Measurements from ENCODE around the gene P4HTM. TPM values are rescaled to one million over a fixed set of nuclear protein-coding genes. Genes with fewer than 3 reads are reported as not detected.

Gene P4HTM
- 10 to 100 TPM; 40.7 to 46.8 TPM for total RNA-seq

GRCh38 chr3:48989796-48990635 is at the start of gene P4HTM:
TSS of gene P4HTM (plus strand) at chr3:48990241. CDS start at chr3:48990257, 16 bp downstream.

DNA sequence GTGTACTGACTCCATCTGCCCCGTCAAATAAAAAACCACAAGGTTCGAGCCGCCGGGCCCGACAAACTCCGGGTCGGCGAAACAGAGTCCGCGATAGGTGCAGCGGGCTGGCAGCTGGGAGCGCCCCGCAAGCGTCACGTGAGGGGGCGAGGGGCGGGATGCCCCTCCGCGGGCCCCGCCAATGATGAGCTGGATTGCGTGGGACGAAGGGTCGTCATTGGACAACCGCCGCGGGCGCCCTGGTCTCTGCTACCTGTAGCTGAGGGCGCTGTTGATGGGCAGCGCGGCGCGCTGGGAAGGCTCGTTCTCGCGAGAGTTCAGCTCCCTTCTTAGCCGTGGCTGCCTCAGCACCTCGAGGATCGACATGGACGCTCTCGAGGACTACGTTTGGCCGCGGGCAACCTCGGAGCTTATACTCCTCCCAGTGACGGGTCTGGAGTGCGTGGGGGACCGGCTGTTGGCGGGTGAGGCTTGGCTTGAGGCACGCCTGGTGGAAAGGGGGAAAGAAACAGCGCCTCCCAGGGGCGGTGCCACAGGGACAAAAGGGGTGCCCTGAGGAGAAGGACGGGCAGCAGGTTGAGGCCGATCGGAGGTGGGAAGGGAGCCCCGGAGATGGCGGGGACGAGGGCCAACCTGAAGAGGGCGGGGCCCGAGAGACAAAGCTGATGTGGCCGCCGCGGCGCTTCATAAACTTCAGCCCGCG is 17.2 kb downstream of the P4HTM start, which contains the start of gene WDR6:
TSS of gene WDR6 (plus strand) at position 324 of the 703 bp plus-strand sequence. CDS start at position 365, 41 bp downstream.

DNA sequence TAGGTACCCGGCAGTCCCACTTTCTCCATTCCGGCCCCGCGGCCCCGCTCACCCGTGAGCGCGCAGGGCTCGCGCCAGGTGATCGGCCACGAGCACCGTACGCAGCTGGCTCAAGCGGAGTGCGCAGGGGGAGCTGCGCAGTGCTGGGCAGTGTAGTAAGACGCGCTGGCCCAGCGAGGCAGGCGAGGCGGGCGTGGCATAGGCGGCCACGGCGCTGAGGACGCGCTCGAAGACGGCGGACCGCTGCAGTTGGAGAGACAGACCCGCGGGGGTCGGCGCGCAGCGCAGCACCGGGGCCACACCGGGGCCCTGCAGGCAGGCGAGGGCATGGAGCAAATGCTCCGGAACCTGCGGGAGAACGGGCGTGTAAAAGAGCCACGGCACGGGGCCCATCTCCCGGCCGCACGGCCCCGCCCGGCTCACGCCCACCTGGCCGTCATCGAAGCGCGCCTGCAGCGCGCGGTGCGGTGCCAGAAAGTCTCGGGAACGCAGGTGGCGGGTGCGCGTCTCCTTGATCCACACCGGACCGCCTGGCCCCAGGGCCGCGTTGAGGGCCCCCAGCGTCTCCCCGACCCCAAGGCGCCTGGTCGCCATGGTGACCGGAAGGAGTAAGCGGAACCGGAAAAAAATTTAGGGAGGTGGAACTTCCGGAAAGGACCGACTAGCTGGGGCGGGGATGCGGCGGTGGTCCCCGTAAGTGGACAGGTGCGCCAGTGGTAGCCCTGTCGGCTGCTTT is 28.1 kb downstream of the P4HTM start, which contains the start of gene DALRD3:
TSS of gene DALRD3 (minus strand) at position 610 of the 736 bp plus-strand sequence. CDS start at position 594, 16 bp downstream.

DNA sequence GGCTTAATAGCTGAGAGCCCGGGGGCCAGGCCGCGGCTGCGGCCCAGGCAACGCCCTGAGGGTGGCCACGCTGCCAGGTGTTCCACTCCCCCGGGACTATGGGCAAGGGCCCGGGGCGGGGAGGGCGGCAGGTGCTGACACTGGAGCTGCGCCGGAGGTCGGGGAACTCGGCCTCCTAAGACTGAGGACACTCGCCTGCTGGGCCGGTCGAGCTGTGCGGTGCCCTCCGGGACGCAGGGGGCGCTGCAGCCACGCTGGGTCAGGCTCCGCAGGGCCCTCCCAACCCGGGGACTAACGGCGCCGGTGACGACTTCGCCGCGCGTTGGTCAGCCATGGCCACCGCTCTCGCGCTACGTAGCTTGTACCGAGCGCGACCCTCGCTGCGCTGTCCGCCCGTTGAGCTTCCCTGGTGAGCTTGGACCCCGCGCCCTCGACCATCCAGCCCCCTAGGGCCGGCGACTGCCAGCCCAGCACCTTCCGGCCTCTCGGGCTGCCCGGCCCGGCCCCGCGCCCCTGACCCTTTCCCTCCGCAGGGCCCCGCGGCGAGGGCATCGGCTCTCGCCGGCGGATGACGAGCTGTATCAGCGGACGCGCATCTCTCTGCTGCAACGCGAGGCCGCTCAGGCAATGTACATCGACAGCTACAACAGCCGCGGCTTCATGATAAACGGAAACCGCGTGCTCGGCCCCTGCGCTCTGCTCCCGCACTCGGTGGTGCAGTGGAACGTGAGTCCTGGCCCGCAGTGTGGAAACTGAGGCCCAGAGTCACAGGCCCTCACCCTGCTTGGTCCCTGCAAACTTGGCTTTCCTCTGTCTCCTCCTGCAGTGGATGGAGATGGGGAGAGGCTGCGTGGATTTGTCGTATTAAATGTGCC is 32.0 kb downstream of the P4HTM start, which contains the start of gene NDUFAF3:
TSS of gene NDUFAF3 (plus strand) at position 309 of the 875 bp plus-strand sequence. CDS start at position 333, 24 bp downstream.

DNA sequence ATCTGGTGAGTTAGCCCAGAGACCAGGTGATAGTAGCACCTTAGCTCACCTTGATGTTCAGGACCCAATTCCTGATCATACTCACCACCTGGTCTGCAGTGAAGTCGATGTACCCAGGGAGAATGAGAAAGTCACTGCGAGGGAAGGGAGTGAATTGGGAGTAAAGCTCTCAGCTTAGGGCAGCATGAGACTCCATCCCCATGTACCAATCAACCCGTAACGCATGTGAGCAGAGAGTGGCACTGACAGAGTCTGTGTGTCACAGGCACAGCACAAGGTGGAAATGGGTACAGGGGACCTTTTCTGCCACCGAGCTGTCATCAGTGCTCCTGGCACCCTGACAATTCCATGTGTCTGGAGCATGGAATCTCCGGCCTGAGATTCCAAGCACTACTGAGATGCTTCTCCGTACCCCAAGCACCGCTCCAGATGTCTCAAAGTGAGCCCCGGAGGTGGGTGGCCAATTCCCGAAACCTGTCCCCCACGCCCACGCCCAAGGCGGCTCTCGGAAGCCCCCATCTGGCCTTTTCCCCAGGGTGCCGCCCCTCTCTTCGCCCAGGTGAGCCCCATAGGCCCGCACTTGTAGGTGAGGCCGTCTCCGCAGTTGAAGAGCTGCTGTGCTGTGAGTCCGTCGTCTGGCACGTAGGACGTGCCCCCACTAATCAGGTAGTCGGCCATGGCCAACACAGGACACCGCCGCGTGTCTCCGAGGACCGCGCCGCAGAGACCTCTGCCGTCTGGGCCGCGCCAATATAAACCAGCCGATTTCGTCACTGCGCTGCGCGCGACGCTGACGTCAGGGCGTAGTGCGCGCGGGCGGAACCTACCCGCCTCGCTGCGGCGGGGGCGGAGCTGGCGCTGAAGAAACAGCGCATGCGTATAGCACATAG is 38.9 kb downstream of the P4HTM start, which contains the start of gene IMPDH2:
TSS of gene IMPDH2 (minus strand) at position 726 of the 890 bp plus-strand sequence. CDS start at position 678, 48 bp downstream.

Small RNA genes lying within 50 kb of the gene (microRNA-seq; reads per million reads assigned to microRNA genes)
- gene MIR191 (ENCODE audit: borderline microRNAs expressed, borderline replicate concordance): 8,359 reads per million, percentile 98 among the genes with 10 or more reads in this experiment
- gene MIR425 (ENCODE audit: borderline microRNAs expressed, borderline replicate concordance): 1,779 reads per million, percentile 91 among the genes with 10 or more reads in this experiment

Other genes starting within 250 kb of the P4HTM start
- gene PRKAR2A, start 142.4 kb upstream of the P4HTM start, total RNA-seq: 10 to 100 TPM; 30.6 to 32.6 TPM
- 10 to 100 TPM; 30.1 to 32.2 TPM for gene SLC25A20, start 91.4 kb upstream of the P4HTM start, total RNA-seq
- 100 to 1,000 TPM in 1 of 2 experiments, 10 to 100 TPM in 1; 91.5 to 104 TPM for gene ARIH2, start 71.4 kb upstream of the P4HTM start, total RNA-seq
- 100 to 1,000 TPM; 162 to 172 TPM for gene WDR6, start 17.1 kb downstream of the P4HTM start, total RNA-seq
- 10 to 100 TPM; 22.4 to 25.8 TPM for gene DALRD3, start 28.3 kb downstream of the P4HTM start, total RNA-seq
- gene NDUFAF3, start 31.9 kb downstream of the P4HTM start, total RNA-seq: 10 to 100 TPM; 81.2 to 88.3 TPM
- gene IMPDH2, start 39.2 kb downstream of the P4HTM start, total RNA-seq: 100 to 1,000 TPM; 176 to 186 TPM
- gene QRICH1, start 103.8 kb downstream of the P4HTM start, total RNA-seq: 100 to 1,000 TPM; 130 to 131 TPM
- gene QARS1, start 114.5 kb downstream of the P4HTM start, total RNA-seq: 100 to 1,000 TPM; 318 to 340 TPM
- gene USP19, start 130.6 kb downstream of the P4HTM start, total RNA-seq: 10 to 100 TPM; 66.8 to 68.0 TPM
- gene LAMB2, start 142.8 kb downstream of the P4HTM start, total RNA-seq: not detected
- 10 to 100 TPM; 22.4 to 23.8 TPM for gene CCDC71, start 176.1 kb downstream of the P4HTM start, total RNA-seq
- 1 to 10 TPM; 2.3 to 2.5 TPM for gene KLHDC8B, start 181.4 kb downstream of the P4HTM start, total RNA-seq